ENCODE measurements around the gene PIRT.

DNA sequence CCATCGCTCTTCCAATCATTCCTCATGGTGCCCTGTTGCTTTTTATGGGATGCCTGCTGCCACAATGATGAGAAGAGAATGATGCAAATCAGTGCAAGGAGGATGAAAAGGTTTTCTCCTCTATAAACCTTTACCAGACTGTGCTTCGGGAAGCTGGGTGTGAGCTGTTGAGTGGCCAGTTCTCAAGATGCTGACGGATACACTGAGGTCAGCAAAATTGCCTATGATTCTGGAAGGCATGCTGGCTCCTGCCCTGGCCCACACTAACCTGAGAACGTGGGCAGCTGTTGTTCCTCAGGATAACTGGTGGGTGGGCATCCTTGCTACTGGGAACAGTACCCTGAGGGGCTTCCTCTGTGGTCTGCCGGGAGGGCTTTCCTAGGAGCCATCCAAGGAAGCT lies 795 bp upstream of the PIRT start:
- TF ChIP-seq, protein P1, sequence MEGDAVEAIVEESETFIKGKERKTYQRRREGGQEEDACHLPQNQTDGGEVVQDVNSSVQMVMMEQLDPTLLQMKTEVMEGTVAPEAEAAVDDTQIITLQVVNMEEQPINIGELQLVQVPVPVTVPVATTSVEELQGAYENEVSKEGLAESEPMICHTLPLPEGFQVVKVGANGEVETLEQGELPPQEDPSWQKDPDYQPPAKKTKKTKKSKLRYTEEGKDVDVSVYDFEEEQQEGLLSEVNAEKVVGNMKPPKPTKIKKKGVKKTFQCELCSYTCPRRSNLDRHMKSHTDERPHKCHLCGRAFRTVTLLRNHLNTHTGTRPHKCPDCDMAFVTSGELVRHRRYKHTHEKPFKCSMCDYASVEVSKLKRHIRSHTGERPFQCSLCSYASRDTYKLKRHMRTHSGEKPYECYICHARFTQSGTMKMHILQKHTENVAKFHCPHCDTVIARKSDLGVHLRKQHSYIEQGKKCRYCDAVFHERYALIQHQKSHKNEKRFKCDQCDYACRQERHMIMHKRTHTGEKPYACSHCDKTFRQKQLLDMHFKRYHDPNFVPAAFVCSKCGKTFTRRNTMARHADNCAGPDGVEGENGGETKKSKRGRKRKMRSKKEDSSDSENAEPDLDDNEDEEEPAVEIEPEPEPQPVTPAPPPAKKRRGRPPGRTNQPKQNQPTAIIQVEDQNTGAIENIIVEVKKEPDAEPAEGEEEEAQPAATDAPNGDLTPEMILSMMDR (IDR thresholded peaks at IDR 0.05), result no peak
- TF ChIP-seq EP300 (IDR thresholded peaks at IDR 0.05) (no peak), POLR2AphosphoS5 (IDR thresholded peaks at IDR 0.05) (no peak), POLR2A (IDR thresholded peaks at IDR 0.05; ENCODE audit: low read depth) (no peak)

Measured in esophagus muscularis mucosa (tissue), 4 donors.